GM19025 (cell line): ENCODE results near the gene GNPNAT1.
"Not testable (repeated sequence)": the region's sequence is repeated elsewhere in the genome, so short reads cannot be mapped to it uniquely, and the experiment has no call there.

ENCODE experiments used
- ATAC-seq: cut with Tn5 transposase; IDR thresholded peaks from one replicate; pipeline ENCODE4 v1.9.1; 2021; ENCODE audit warnings: mild to moderate bottlenecking, low read depth, moderate library complexity; ENCODE audit not compliant: unreplicated experiment

GNPNAT1 gene

GRCh38 chr14:52729925-52730708, 61.3 kb downstream of the GNPNAT1 start, which contains the start of gene STYX:
Gene STYX, plus strand, starts transcription at chr14:52730166. Its CDS starts 309 bp downstream, at chr14:52730475.
- ATAC-seq: peak; percentile 93

GRCh38 chr14:52729585-52729924, 61.9 kb downstream of the GNPNAT1 start:
- no peak for ATAC-seq

GRCh38 chr14:52729035-52729434, 62.4 kb downstream of the GNPNAT1 start:
- ATAC-seq: not testable (repeated sequence)

- not testable (repeated sequence) for ATAC-seq
Measured at GRCh38 chr14:52727509-52727908, 63.9 kb downstream of the GNPNAT1 start.
